Natural killer cell treated with Interleukin-12 subunit alpha and Interleukin-12 subunit beta and Interleukin-15 and Interleukin-18, amount 100 ng/mL, for 72 hours (primary cell): ENCODE measurements around the gene AJUBA. TPM values are rescaled to one million over a fixed set of nuclear protein-coding genes. Genes with fewer than 3 reads are reported as not detected.

ENCODE experiments used
- ATAC-seq, 2 donors: fragments of 150-1000 bp; cut with Tn5 transposase in 1 of 2; sonication (Bioruptor Pico), chemical (Tn5 transposase) in 1 of 2; 2 replicates each; pipeline ENCODE4 v1.10.0; 2021
- DNase-seq: peaks from one replicate; pipeline ENCODE4 v3.0.0; 2022; ENCODE audit warnings: low spot score
- H3K27ac Mint-ChIP-seq, 2 donors: 1 replicate in 1 of 2; 2 replicates in 1 of 2; pipeline ENCODE4 v1.8.0; 2022; ENCODE audit warnings: mixed read lengths in 2 of 2, mild to moderate bottlenecking in 1 of 2, moderate library complexity in 1 of 2
- H3K27me3 Mint-ChIP-seq, 2 donors: 1 replicate in 1 of 2; 2 replicates in 1 of 2; pipeline ENCODE4 v1.8.0; 2022; ENCODE audit warnings: mixed read lengths in 2 of 2
- H3K36me3 Mint-ChIP-seq: one replicate; pipeline ENCODE4 v1.8.0; 2022; ENCODE audit warnings: mixed read lengths
- H3K4me1 Mint-ChIP-seq, 2 donors: 1 replicate in 1 of 2; 2 replicates in 1 of 2; pipeline ENCODE4 v1.8.0; 2022; ENCODE audit warnings: low read depth in 2 of 2, mixed read lengths in 2 of 2, mild to moderate bottlenecking in 1 of 2
- H3K4me3 Mint-ChIP-seq: one replicate; pipeline ENCODE4 v1.8.0; 2022; ENCODE audit warnings: mixed read lengths
- H3K9me3 Mint-ChIP-seq: 2 replicates; pipeline ENCODE4 v1.8.0; 2022; ENCODE audit warnings: mixed read lengths
- total RNA-seq, 2 donors: library from RNA; stranded (reverse); gene quantifications; one replicate each; pipeline ENCODE4 v1.2.3, GENCODE V29; 2022

The AJUBA gene
- total RNA-seq, 2 donors from 2014 or later, result 0.17 to 2.1 TPM

- H3K4me3 Mint-ChIP-seq, result no peak overlapping the region
- ATAC-seq (no peak), DNase-seq (no peak)
- H3K27me3 Mint-ChIP-seq, result no peaks in the 10 kb centered on the region
- H3K9me3 Mint-ChIP-seq, result no peaks in the 10 kb centered on the region
- no peak overlapping the region for H3K27ac Mint-ChIP-seq
- no peaks in the 10 kb centered on the region for H3K36me3 Mint-ChIP-seq
- no peaks in the 10 kb centered on the region for H3K4me1 Mint-ChIP-seq
These were observed 16.1 kb upstream of the AJUBA start for GRCh38 chr14:22998329-22999012.

GRCh38 chr14:22997676-22998323, 15.4 kb upstream of the AJUBA start:
- no peak for DNase-seq
- no peak overlapping the region for H3K4me3 Mint-ChIP-seq
- H3K27ac Mint-ChIP-seq, result no peak overlapping the region

GRCh38 chr14:22996768-22997654, 14.7 kb upstream of the AJUBA start:
- no peaks in the 10 kb centered on the region for H3K4me1 Mint-ChIP-seq
- no peaks in the 10 kb centered on the region for H3K27me3 Mint-ChIP-seq
- DNase-seq, result no peak
- ATAC-seq, result no peak
- no peaks in the 10 kb centered on the region for H3K9me3 Mint-ChIP-seq
- H3K36me3 Mint-ChIP-seq, result no peaks in the 10 kb centered on the region
- no peak overlapping the region for H3K4me3 Mint-ChIP-seq
- H3K27ac Mint-ChIP-seq, result no peak overlapping the region

More at GRCh38 chr14:22997676-22998323, 15.4 kb upstream of the AJUBA start:
- Mint-ChIP-seq H3K36me3 (no peaks in the 10 kb centered on the region), H3K4me1 (no peaks in the 10 kb centered on the region), H3K9me3 (no peaks in the 10 kb centered on the region), H3K27me3 (no peaks in the 10 kb centered on the region)
- ATAC-seq, result no peak

GRCh38 chr14:22995889-22996625, 13.7 kb upstream of the AJUBA start:
- Mint-ChIP-seq H3K9me3 (no peaks in the 10 kb centered on the region), H3K4me3 (no peak overlapping the region), H3K27me3 (no peaks in the 10 kb centered on the region), H3K36me3 (no peaks in the 10 kb centered on the region), H3K4me1 (no peaks in the 10 kb centered on the region), H3K27ac (no peak overlapping the region)
- no peak for DNase-seq
- peak in 1 of 2 donors; percentile 40 for ATAC-seq

GRCh38 chr14:22994762-22995275, 12.5 kb upstream of the AJUBA start:
- Mint-ChIP-seq H3K4me3 (no peak overlapping the region), H3K36me3 (no peaks in the 10 kb centered on the region), H3K27me3 (no peaks in the 10 kb centered on the region), H3K9me3 (no peaks in the 10 kb centered on the region), H3K4me1 (no peaks in the 10 kb centered on the region), H3K27ac (no peak overlapping the region)
- no peak for DNase-seq
- ATAC-seq, result no peak

GRCh38 chr14:22993517-22993916, 11.2 kb upstream of the AJUBA start:
- H3K27me3 Mint-ChIP-seq, result no peaks in the 10 kb centered on the region
- no peak for ATAC-seq

GRCh38 chr14:22991852-22992251, 9.5 kb upstream of the AJUBA start:
- H3K36me3 Mint-ChIP-seq, result no peaks in the 10 kb centered on the region
- ATAC-seq (no peak), DNase-seq (no peak)
- H3K4me3 Mint-ChIP-seq, result no peak overlapping the region
- H3K27ac Mint-ChIP-seq, result no peak overlapping the region
- no peaks in the 10 kb centered on the region for H3K9me3 Mint-ChIP-seq
- no peaks in the 10 kb centered on the region for H3K4me1 Mint-ChIP-seq
- H3K27me3 Mint-ChIP-seq, result no peaks in the 10 kb centered on the region

More at GRCh38 chr14:22993517-22993916, 11.2 kb upstream of the AJUBA start:
- Mint-ChIP-seq H3K36me3 (no peaks in the 10 kb centered on the region), H3K4me3 (no peak overlapping the region), H3K27ac (no peak overlapping the region), H3K4me1 (no peaks in the 10 kb centered on the region), H3K9me3 (no peaks in the 10 kb centered on the region)
- DNase-seq, result no peak

- DNase-seq (no peak), ATAC-seq (no peak)
- Mint-ChIP-seq H3K36me3 (no peaks in the 10 kb centered on the region), H3K27ac (no peak overlapping the region), H3K27me3 (no peaks in the 10 kb centered on the region), H3K9me3 (no peaks in the 10 kb centered on the region), H3K4me1 (no peaks in the 10 kb centered on the region), H3K4me3 (no peak overlapping the region)
These were observed 4.9 kb upstream of the AJUBA start for GRCh38 chr14:22987291-22987690.

- H3K27me3 Mint-ChIP-seq, result no peaks in the 10 kb centered on the region
- ATAC-seq, result peak; percentile 59 to 73
- H3K4me1 Mint-ChIP-seq, result no peaks in the 10 kb centered on the region
- H3K27ac Mint-ChIP-seq, result no peak overlapping the region
- DNase-seq, result peak; percentile 85
- no peaks in the 10 kb centered on the region for H3K9me3 Mint-ChIP-seq
- H3K36me3 Mint-ChIP-seq, result no peaks in the 10 kb centered on the region
- H3K4me3 Mint-ChIP-seq, result no peak overlapping the region
These were observed 4.2 kb upstream of the AJUBA start for GRCh38 chr14:22986508-22987054.

- Mint-ChIP-seq H3K4me3 (no peak overlapping the region), H3K9me3 (no peaks in the 10 kb centered on the region), H3K4me1 (no peaks in the 10 kb centered on the region), H3K27me3 (no peaks in the 10 kb centered on the region), H3K36me3 (no peaks in the 10 kb centered on the region), H3K27ac (no peak overlapping the region)
- DNase-seq (no peak), ATAC-seq (no peak)
These were observed 3.6 kb upstream of the AJUBA start for GRCh38 chr14:22985894-22986507.

- no peak for DNase-seq
- H3K27ac Mint-ChIP-seq, result no peak overlapping the region
These were observed 2.8 kb upstream of the AJUBA start for GRCh38 chr14:22984959-22985658.

GRCh38 chr14:22981876-22982476, 375 bp downstream of the AJUBA start:
- H3K4me1 Mint-ChIP-seq, result peaks cover 0 to 5% of the 10 kb centered on the region in 2 donors
- H3K4me3 Mint-ChIP-seq, result no peak overlapping the region
- H3K36me3 Mint-ChIP-seq, result no peaks in the 10 kb centered on the region
- H3K9me3 Mint-ChIP-seq, result no peaks in the 10 kb centered on the region
- H3K27me3 Mint-ChIP-seq, result peaks cover 11 to 19% of the 10 kb centered on the region in 2 donors
- ATAC-seq, result no peak
- H3K27ac Mint-ChIP-seq, result no peak overlapping the region
- no peak for DNase-seq

More at GRCh38 chr14:22984959-22985658, 2.8 kb upstream of the AJUBA start:
- ATAC-seq, result no peak
- Mint-ChIP-seq H3K4me1 (no peaks in the 10 kb centered on the region), H3K4me3 (no peak overlapping the region), H3K9me3 (no peaks in the 10 kb centered on the region), H3K27me3 (peaks cover under 1 to 2% of the 10 kb centered on the region in 2 donors), H3K36me3 (no peaks in the 10 kb centered on the region)
